OCI-LY3 (cell line): ENCODE results near the gene TBX10.

ENCODE experiments used
- EZH2phosphoT487 ChIP-seq: fragments of 200-600 bp; shearing (Covaris generic); IDR thresholded peaks from 2 replicates; pipeline ENCODE4 v1.6.1; 2018; ENCODE audit warnings: antibody characterized with exemption, mixed run types, low read depth
- TF ChIP-seq, protein P1 (sequence below): fragments of 200-600, 300-600 bp; sonication (generic); IDR thresholded peaks from 2 replicates; pipeline ENCODE4 v1.5.1; 2014; ENCODE audit warnings: antibody characterized with exemption, low read length, low read depth

DNA sequence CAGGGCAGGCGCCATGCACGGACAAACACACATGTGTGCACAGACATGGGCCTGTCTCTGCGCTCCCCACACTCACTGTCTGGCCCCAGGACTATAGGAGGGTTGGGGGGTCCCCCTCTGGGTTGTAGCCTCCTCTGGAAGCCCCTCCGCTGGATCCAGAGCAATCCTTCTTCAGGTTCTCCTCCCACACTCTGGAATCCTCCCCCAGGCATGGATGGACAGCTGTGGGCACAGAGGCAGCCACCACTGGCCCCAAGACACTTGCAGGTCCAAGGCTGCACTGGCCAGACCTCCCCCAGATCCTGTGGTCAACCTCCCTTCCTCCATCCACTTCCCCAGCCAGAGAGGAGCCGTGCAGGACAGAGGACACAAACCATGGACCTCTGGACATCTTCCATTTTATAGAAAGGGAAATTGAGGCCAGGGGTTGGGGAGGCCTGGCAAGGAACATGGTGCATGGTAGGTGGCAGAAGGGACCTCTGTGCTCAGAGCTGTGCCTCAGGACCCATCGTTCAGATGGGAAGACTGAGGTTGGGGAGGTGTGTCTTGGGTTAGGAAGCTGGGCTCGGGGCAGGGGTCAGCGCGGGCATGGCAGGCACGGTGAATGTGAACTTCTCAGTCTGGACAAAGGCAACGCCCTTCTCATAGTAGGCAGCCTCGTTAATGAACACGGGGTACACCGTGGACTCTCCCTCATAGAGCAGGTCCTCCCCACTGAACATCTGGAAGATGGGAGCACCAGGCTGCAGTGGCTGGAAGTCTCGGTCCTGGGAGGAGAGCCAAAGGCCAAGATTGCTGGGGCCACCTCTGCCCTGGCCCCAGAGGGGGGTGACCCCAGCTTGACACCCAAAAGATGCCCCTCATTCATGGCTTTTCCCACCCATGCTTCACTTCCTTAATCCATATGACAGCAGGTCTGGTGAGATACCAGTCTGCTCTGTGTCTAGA, 2.9 kb upstream of the TBX10 start:
- TF ChIP-seq, protein P1, sequence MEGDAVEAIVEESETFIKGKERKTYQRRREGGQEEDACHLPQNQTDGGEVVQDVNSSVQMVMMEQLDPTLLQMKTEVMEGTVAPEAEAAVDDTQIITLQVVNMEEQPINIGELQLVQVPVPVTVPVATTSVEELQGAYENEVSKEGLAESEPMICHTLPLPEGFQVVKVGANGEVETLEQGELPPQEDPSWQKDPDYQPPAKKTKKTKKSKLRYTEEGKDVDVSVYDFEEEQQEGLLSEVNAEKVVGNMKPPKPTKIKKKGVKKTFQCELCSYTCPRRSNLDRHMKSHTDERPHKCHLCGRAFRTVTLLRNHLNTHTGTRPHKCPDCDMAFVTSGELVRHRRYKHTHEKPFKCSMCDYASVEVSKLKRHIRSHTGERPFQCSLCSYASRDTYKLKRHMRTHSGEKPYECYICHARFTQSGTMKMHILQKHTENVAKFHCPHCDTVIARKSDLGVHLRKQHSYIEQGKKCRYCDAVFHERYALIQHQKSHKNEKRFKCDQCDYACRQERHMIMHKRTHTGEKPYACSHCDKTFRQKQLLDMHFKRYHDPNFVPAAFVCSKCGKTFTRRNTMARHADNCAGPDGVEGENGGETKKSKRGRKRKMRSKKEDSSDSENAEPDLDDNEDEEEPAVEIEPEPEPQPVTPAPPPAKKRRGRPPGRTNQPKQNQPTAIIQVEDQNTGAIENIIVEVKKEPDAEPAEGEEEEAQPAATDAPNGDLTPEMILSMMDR: no peak
- TF ChIP-seq EZH2phosphoT487: no peak
